D341Med (cell line): ENCODE data around the gene NANOS1.
"Not testable (repeated sequence)": the region's sequence is repeated elsewhere in the genome, so short reads cannot be mapped to it uniquely, and the experiment has no call there.

Source experiments
- DNase-seq: peaks from one replicate; pipeline ENCODE4 v3.0.0; 2012; ENCODE audit warnings: low spot score

Gene NANOS1

GRCh38 chr10:119007211-119007574, 22.3 kb upstream of the NANOS1 start:
- DNase-seq, result no peak

- no peak for DNase-seq
Observed at GRCh38 chr10:119020627-119020946, 8.9 kb upstream of the NANOS1 start.

GRCh38 chr10:119022846-119023552, 6.5 kb upstream of the NANOS1 start:
- DNase-seq, result no peak

GRCh38 chr10:119023553-119023868, 6.0 kb upstream of the NANOS1 start:
- no peak for DNase-seq

GRCh38 chr10:119024882-119025281, 4.6 kb upstream of the NANOS1 start:
- DNase-seq, result no peak

GRCh38 chr10:119025336-119025735, 4.2 kb upstream of the NANOS1 start:
- DNase-seq, result peak; percentile 25

GRCh38 chr10:119025776-119026175, 3.7 kb upstream of the NANOS1 start:
- DNase-seq, result no peak

GRCh38 chr10:119026301-119027110, 3.0 kb upstream of the NANOS1 start:
- DNase-seq, result no peak

GRCh38 chr10:119028445-119028899, 1.0 kb upstream of the NANOS1 start:
- not testable (repeated sequence) for DNase-seq

GRCh38 chr10:119028900-119029612, 458 bp upstream of the NANOS1 start:
- DNase-seq, result peak; percentile 93

GRCh38 chr10:119030421-119031250, 1.1 kb downstream of the NANOS1 start:
- peak; percentile 66 for DNase-seq

GRCh38 chr10:119031496-119032059, 2.1 kb downstream of the NANOS1 start:
- DNase-seq, result no peak

GRCh38 chr10:119039161-119039560, 9.6 kb downstream of the NANOS1 start:
- DNase-seq, result no peak

GRCh38 chr10:119041326-119041725, 11.8 kb downstream of the NANOS1 start:
- no peak for DNase-seq

- no peak for DNase-seq
Observed at GRCh38 chr10:119042169-119042568, 12.7 kb downstream of the NANOS1 start.

GRCh38 chr10:119045561-119045960, 16.0 kb downstream of the NANOS1 start:
- no peak for DNase-seq

- no peak for DNase-seq
Observed at GRCh38 chr10:119049361-119049760, 19.8 kb downstream of the NANOS1 start.

- no peak for DNase-seq
Observed at GRCh38 chr10:119049777-119050176, 20.3 kb downstream of the NANOS1 start.

- no peak for DNase-seq
Observed at GRCh38 chr10:119051775-119052174, 22.3 kb downstream of the NANOS1 start.

- DNase-seq, result no peak
Observed at GRCh38 chr10:119055472-119055871, 26.0 kb downstream of the NANOS1 start.

GRCh38 chr10:119058010-119058409, 28.5 kb downstream of the NANOS1 start:
- no peak for DNase-seq

- no peak for DNase-seq
Observed at GRCh38 chr10:119059557-119059956, 30.0 kb downstream of the NANOS1 start.
